PC-3 (cell line): Measurements from ENCODE around the gene CEP89. TPM values are rescaled to one million over a fixed set of nuclear protein-coding genes. Genes with fewer than 3 reads are reported as not detected.

Experiments
- ATAC-seq: fragments of 200-7000 bp; cut with Tn5 transposase; 2 replicates; pipeline ENCODE4 v1.9.1; 2020; ENCODE audit warnings: mild to moderate bottlenecking, moderate library complexity
- BruUV-seq: library from RNA; stranded (reverse); fragments of 400-500 nt; replicated peaks from 2 replicates; lab custom pipeline; 2021; lab: Mats Ljungman, UMichigan
- CTCF ChIA-PET: fragments of 300-600 bp; sonication (Branson Sonifier 250); formaldehyde crosslinking; loops from one replicate; lab custom pipeline; 2022; ENCODE audit warnings: antibody characterized with exemption; lab: Charles Lee
- POLR2A ChIA-PET: fragments of 300-600 bp; sonication (Branson Sonifier 250); formaldehyde crosslinking; loops from one replicate; lab custom pipeline; 2022; ENCODE audit warnings: antibody characterized with exemption; ENCODE audit not compliant: unreplicated experiment; lab: Charles Lee
- DNase-seq: peaks from one replicate; pipeline ENCODE4 v3.0.0-alpha.2; 2015
- H2AFZ ChIP-seq: fragments of 300-600 bp; sonication (generic); 2 replicates; pipeline ENCODE4 v1.6.0; 2016; ENCODE audit warnings: antibody characterized with exemption, low read length
- H3F3A ChIP-seq: fragments of 300-600 bp; sonication (generic); one replicate; pipeline ENCODE4 v1.6.0; 2017; ENCODE audit warnings: antibody characterized with exemption, low read length, control low read depth, mild to moderate bottlenecking; ENCODE audit not compliant: unreplicated experiment
- H3K27ac ChIP-seq: fragments of 300-600 bp; sonication (generic); 2 replicates; pipeline ENCODE4 v1.5.1; 2016; ENCODE audit warnings: mild to moderate bottlenecking, low read length
- H3K27me3 ChIP-seq: fragments of 300-600 bp; sonication (generic); 2 replicates; pipeline ENCODE4 v1.6.1; 2016; ENCODE audit warnings: low read length, mixed read lengths
- H3K36me3 ChIP-seq: fragments of 300-600 bp; sonication (generic); 2 replicates; pipeline ENCODE4 v1.6.1; 2016; ENCODE audit warnings: low read depth, mixed run types, low read length, mixed read lengths
- H3K4me1 ChIP-seq: fragments of 300-600 bp; sonication (generic); 2 replicates; pipeline ENCODE4 v1.5.1; 2016; ENCODE audit warnings: low read length; ENCODE audit not compliant: insufficient read depth
- H3K4me2 ChIP-seq: fragments of 300-600 bp; sonication (generic); 2 replicates; pipeline ENCODE4 v1.6.0; 2016; ENCODE audit warnings: low read length
- H3K4me3 ChIP-seq: fragments of 300-600 bp; sonication (generic); 2 replicates; pipeline ENCODE4 v1.5.1; 2016; ENCODE audit warnings: mild to moderate bottlenecking, low read length, mixed read lengths
- H3K79me2 ChIP-seq: fragments of 300-600 bp; sonication (generic); 2 replicates; pipeline ENCODE4 v1.6.1; 2017; ENCODE audit warnings: low read length, mixed read lengths
- H3K9ac ChIP-seq: fragments of 300-600 bp; sonication (generic); 2 replicates; pipeline ENCODE4 v1.6.0; 2016; ENCODE audit warnings: mild to moderate bottlenecking, low read length
- H3K9me2 ChIP-seq: fragments of 300-600 bp; sonication (generic); replicated peaks from 2 replicates; pipeline ENCODE4 v1.6.1; 2016; ENCODE audit warnings: mixed run types, low read length, mixed read lengths
- H3K9me3 ChIP-seq: fragments of 300-600 bp; sonication (generic); 2 replicates; pipeline ENCODE4 v1.6.1; 2016; ENCODE audit warnings: low read length, mixed read lengths
- H4K20me1 ChIP-seq: fragments of 300-600 bp; sonication (generic); 2 replicates; pipeline ENCODE4 v1.6.1; 2016; ENCODE audit warnings: low read length, mixed read lengths
- EZH2 ChIP-seq: fragments of 300-600 bp; sonication (generic); IDR thresholded peaks from one replicate; pipeline ENCODE4 v1.6.1; 2017; ENCODE audit warnings: antibody characterized with exemption, mild to moderate bottlenecking, low read length; ENCODE audit not compliant: unreplicated experiment
- EZH2phosphoT487 ChIP-seq: fragments of 300-600 bp; sonication (generic); IDR thresholded peaks from 2 replicates; pipeline ENCODE4 v1.6.1; 2018; ENCODE audit warnings: mild to moderate bottlenecking, antibody characterized with exemption, low read length, borderline replicate concordance
- intact Hi-C: fragments of 100-400 bp; cut with micrococcal nuclease; formaldehyde crosslinking; loops from 2 replicates; pipeline ENCODE4 v1.9.0; 2023
- total RNA-seq: library from RNA; depleted of rRNA; stranded (reverse); fragments of >200 nt; gene quantifications from 2 replicates; pipeline ENCODE4 v1.2.3, GENCODE V29; 2014
- TF ChIP-seq, protein P1 (sequence below): fragments of 300-600 bp; sonication (generic); conservative IDR thresholded peaks from 2 replicates; pipeline ENCODE4 v1.5.1; 2017; ENCODE audit warnings: antibody characterized with exemption, low read depth, mild to moderate bottlenecking, low read length

Gene CEP89
- total RNA-seq, 1 experiment from 2014 or later: 9.1 TPM

DNA sequence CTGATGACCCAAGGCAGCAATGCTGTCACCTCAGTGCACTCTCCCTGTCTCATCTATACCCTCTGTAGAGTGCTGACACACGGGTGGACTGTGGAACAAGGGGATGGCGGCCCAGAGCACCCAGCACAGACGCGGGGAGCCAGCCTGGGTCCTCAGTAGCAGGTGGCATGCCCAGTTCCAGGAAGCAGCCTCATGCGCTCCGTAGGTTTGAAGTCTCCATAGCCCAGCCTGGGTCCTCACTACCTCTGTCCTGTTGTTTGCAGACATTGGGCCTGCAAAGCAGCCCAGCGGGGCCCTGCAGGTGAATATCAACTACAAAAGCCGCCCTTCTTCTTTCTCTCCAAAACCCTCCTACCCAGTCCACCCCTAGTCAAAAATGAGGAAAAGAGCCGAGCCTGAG lies 97.2 kb downstream of the CEP89 start:
- Histone ChIP-seq H2AFZ (no peak overlapping the region), H3K4me2 (no peak overlapping the region), H3K36me3 (no peaks in the 10 kb centered on the region), H3K27ac (no peak overlapping the region), H3K9me3 (no peaks in the 10 kb centered on the region), H3K27me3 (no peaks in the 10 kb centered on the region), H3K4me3 (no peak overlapping the region), H3K9me2 (no peaks in the 10 kb centered on the region), H3F3A (no peaks in the 10 kb centered on the region), H4K20me1 (no peaks in the 10 kb centered on the region), H3K9ac (no peak overlapping the region), H3K4me1 (peaks cover 13% of the 10 kb centered on the region), H3K79me2 (no peaks in the 10 kb centered on the region)
- ATAC-seq (no peak), DNase-seq (no peak)
- no TSS peak for BruUV-seq
- ChIA-PET CTCF (no interaction called here), POLR2A (no interaction called here)
- TF ChIP-seq, protein P1, sequence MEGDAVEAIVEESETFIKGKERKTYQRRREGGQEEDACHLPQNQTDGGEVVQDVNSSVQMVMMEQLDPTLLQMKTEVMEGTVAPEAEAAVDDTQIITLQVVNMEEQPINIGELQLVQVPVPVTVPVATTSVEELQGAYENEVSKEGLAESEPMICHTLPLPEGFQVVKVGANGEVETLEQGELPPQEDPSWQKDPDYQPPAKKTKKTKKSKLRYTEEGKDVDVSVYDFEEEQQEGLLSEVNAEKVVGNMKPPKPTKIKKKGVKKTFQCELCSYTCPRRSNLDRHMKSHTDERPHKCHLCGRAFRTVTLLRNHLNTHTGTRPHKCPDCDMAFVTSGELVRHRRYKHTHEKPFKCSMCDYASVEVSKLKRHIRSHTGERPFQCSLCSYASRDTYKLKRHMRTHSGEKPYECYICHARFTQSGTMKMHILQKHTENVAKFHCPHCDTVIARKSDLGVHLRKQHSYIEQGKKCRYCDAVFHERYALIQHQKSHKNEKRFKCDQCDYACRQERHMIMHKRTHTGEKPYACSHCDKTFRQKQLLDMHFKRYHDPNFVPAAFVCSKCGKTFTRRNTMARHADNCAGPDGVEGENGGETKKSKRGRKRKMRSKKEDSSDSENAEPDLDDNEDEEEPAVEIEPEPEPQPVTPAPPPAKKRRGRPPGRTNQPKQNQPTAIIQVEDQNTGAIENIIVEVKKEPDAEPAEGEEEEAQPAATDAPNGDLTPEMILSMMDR: no peak
- TF ChIP-seq EZH2 (no peak), EZH2phosphoT487 (no peak)
- intact Hi-C loops: no loop called here

DNA sequence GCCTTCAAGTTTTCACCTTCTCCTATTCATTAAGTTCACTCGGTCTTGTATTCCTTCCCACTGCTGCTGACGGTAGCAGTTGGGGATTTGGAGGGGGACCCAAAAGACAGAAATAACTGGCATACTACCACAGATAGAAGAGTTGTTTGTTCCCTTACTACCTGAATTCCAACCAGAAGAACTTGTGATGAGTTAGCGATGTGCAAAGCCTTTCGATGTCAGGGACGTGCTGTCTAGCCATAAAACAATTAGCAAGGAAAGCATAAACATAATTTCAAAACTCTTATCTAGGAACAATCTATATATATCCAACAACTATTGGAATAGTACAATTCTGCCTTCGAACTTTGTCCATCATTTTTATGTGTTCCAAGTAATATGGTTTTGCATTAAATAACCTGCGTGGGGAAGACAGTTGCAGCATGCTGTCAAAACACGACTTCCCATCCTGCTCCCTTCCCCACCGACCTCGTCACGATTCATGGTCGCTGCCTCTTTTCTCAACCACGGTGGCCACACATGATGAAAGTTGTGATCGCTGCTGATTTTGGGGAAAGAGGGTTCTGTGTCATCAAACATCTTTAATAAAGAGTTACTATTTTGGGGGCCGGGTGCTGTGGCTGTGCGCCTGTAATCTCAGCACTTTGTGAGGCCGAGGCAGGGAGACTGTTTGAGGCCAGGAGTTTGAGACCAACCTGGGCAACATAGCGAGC lies 98.4 kb downstream of the CEP89 start:
- no peaks in the 10 kb centered on the region for H3F3A ChIP-seq
- CTCF ChIA-PET: no interaction called here
- no peak overlapping the region for H3K27ac ChIP-seq
- H3K4me1 ChIP-seq: peaks cover 13% of the 10 kb centered on the region
- no peaks in the 10 kb centered on the region for H3K79me2 ChIP-seq
- no peaks in the 10 kb centered on the region for H3K9me3 ChIP-seq
- H4K20me1 ChIP-seq: no peaks in the 10 kb centered on the region
- intact Hi-C loops: no loop called here
- TF ChIP-seq EZH2: no peak
- TF ChIP-seq EZH2phosphoT487: no peak
- TF ChIP-seq, protein P1: no peak
- no peaks in the 10 kb centered on the region for H3K27me3 ChIP-seq
- no peaks in the 10 kb centered on the region for H3K36me3 ChIP-seq
- H3K4me2 ChIP-seq: no peak overlapping the region
- no peaks in the 10 kb centered on the region for H3K9me2 ChIP-seq
- POLR2A ChIA-PET: no interaction called here
- no peak for ATAC-seq
- H3K9ac ChIP-seq: no peak overlapping the region
- BruUV-seq: no TSS peak
- no peak overlapping the region for H2AFZ ChIP-seq
- H3K4me3 ChIP-seq: no peak overlapping the region
- no peak for DNase-seq

DNA sequence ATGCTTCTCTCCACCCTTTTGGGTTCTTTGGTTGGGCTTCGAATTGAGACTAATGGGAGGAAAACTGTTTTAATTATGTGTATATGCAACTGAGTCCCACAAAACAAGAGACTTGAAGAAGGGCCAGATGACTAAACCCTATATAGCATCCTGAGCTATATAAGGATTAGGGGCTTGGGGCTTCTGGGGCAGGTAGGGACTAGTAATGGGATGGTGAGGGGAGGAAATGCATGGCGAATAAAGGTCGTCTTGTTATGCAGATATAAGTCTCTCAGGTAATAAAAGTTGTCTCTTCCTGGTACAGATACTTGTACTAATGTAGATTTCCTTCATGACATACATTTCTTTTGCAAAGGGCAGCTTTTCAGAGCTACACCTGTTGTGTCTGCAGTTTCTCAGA lies 99.4 kb downstream of the CEP89 start:
- Histone ChIP-seq H3K27ac (no peak overlapping the region), H4K20me1 (no peaks in the 10 kb centered on the region), H3K4me2 (no peak overlapping the region), H3K4me3 (no peak overlapping the region), H3K9me3 (no peaks in the 10 kb centered on the region), H3K79me2 (no peaks in the 10 kb centered on the region), H2AFZ (no peak overlapping the region), H3K27me3 (no peaks in the 10 kb centered on the region), H3K9ac (no peak overlapping the region), H3K4me1 (peaks cover 11% of the 10 kb centered on the region), H3K36me3 (no peaks in the 10 kb centered on the region), H3K9me2 (no peaks in the 10 kb centered on the region), H3F3A (no peaks in the 10 kb centered on the region)
- POLR2A ChIA-PET: no interaction called here
- no peak for DNase-seq
- TF ChIP-seq EZH2phosphoT487 (no peak), EZH2 (no peak)
- TF ChIP-seq, protein P1: no peak
- no TSS peak for BruUV-seq
- intact Hi-C loops: no loop called here
- CTCF ChIA-PET: no interaction called here
- ATAC-seq: no peak
